GM12872 (cell line): ENCODE data around the gene HIRIP3.

Source experiments
- TF ChIP-seq, protein P1 (sequence below): IDR thresholded peaks from 3 replicates; pipeline ENCODE4 v1.5.1; 2011; ENCODE audit warnings: low read depth, mild to moderate bottlenecking, low read length, moderate library complexity; ENCODE audit not compliant: insufficient read depth

Gene HIRIP3

DNA sequence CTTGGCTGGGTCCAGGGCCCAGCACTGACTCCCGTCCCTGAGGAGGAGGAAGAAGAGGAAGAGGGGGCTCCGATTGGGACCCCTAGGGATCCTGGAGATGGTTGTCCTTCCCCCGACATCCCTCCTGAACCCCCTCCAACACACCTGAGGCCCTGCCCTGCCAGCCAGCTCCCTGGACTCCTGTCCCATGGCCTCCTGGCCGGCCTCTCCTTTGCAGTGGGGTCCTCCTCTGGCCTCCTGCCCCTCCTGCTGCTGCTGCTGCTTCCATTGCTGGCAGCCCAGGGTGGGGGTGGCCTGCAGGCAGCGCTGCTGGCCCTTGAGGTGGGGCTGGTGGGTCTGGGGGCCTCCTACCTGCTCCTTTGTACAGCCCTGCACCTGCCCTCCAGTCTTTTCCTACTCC, 8.5 kb downstream of the HIRIP3 start:
- TF ChIP-seq, protein P1, sequence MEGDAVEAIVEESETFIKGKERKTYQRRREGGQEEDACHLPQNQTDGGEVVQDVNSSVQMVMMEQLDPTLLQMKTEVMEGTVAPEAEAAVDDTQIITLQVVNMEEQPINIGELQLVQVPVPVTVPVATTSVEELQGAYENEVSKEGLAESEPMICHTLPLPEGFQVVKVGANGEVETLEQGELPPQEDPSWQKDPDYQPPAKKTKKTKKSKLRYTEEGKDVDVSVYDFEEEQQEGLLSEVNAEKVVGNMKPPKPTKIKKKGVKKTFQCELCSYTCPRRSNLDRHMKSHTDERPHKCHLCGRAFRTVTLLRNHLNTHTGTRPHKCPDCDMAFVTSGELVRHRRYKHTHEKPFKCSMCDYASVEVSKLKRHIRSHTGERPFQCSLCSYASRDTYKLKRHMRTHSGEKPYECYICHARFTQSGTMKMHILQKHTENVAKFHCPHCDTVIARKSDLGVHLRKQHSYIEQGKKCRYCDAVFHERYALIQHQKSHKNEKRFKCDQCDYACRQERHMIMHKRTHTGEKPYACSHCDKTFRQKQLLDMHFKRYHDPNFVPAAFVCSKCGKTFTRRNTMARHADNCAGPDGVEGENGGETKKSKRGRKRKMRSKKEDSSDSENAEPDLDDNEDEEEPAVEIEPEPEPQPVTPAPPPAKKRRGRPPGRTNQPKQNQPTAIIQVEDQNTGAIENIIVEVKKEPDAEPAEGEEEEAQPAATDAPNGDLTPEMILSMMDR, result no peak

DNA sequence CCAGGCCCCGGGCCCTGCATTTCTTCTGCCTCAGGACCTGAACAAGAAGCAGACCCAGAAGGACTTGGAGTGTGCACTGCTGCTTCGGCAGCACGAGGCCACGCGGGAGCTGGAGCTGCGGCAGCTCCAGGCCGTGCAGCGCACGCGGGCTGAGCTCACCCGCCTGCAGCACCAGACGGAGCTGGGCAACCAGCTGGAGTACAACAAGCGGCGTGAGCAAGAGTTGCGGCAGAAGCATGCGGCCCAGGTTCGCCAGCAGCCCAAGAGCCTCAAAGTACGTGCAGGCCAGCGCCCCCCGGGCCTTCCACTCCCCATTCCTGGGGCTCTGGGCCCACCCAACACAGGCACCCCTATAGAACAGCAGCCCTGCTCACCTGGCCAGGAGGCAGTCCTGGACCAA, 9.2 kb downstream of the HIRIP3 start:
- TF ChIP-seq, protein P1, result no peak

DNA sequence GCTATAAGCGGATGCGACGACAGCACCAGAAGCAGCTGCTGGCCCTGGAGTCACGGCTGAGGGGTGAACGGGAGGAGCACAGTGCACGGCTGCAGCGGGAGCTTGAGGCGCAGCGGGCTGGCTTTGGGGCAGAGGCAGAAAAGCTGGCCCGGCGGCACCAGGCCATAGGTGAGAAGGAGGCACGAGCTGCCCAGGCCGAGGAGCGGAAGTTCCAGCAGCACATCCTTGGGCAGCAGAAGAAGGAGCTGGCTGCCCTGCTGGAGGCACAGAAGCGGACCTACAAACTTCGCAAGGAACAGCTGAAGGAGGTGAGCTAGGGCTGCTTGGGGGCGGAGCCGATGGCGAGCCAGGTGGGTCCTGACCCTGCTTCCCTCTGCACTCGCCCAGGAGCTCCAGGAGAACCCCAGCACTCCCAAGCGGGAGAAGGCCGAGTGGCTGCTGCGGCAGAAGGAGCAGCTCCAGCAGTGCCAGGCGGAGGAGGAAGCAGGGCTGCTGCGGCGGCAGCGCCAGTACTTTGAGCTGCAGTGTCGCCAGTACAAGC, 10.1 kb downstream of the HIRIP3 start:
- TF ChIP-seq, protein P1, result no peak

DNA sequence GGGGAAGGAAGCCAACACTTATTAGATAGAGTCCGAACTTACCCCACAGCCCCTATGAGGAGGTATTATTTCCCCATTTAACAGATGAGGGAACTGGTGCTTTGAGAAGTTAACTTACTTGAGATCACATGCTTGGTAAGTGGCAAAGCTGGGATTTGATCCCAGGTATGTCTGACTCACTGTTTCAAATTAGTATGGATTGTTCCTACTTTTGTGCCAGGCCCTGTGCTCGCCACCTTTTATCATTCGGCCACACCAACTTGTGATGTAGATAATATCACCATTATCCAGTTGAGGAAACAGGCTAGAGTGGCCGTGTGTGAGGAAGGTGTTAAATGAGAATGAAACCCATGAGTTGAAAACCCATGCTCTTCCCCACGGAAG, 10.7 kb downstream of the HIRIP3 start:
- TF ChIP-seq, protein P1, result no peak

DNA sequence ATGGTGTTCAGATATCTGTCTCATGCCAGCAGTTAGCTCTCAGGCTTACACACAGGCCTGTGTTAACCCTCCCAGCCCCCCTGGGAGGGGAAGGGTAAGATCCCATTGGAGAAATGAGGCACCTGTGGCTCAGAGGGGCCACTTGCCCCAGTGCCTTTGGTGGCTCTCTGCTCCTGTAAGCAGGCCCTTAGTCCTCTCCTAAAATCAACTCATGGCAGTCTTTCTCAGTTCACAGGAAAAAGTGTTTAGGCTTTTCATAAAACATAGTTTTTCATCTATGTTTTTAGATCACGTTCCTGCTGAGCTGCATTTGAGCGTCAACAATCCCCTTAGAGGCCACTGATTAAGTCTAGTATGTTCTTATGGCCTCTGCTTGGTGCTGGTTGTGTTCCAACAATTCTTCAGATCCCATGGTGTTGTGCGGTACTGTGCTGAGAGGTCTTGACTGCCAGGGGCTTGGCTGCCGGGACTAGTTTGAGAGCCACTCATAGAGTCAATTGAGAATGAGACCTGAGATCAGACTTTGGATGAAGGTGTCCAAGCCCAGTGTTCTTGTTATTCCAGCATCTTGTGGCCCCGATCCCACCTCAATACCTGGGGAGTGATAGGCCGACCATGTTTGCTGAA, 11.2 kb downstream of the HIRIP3 start:
- TF ChIP-seq, protein P1, result no peak

DNA sequence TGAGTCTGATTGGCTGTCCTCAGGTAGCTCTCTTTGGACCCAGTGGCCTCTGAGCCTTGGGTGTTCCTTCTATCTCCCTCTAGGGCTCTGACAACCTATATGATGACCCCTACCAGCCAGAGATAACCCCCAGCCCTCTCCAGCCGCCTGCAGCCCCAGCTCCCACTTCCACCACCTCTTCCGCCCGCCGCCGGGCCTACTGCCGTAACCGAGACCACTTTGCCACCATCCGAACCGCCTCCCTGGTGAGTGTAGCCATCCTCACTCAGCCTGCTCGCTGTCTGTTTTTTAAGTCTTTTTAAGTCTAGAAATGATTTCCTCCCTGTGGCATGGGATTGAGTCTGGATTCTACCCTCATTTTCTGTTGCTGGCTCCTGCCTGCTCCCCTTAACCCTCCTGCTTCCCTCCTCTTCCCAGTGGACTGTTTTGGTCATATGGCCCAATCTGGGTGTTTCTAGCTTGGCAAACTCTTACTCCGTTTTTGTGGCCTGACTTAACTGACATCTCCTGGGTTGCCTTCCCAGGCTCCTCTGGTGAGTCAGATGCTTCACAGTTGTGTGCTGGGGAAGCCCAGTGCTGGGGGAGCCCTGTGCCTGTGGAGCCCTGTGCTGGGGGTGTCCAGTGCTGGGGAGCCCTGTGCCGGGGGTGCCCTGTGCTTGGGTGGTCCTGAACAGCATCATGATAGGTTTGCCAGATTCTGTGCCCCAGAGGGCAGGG, 11.8 kb downstream of the HIRIP3 start:
- TF ChIP-seq, protein P1, result no peak

DNA sequence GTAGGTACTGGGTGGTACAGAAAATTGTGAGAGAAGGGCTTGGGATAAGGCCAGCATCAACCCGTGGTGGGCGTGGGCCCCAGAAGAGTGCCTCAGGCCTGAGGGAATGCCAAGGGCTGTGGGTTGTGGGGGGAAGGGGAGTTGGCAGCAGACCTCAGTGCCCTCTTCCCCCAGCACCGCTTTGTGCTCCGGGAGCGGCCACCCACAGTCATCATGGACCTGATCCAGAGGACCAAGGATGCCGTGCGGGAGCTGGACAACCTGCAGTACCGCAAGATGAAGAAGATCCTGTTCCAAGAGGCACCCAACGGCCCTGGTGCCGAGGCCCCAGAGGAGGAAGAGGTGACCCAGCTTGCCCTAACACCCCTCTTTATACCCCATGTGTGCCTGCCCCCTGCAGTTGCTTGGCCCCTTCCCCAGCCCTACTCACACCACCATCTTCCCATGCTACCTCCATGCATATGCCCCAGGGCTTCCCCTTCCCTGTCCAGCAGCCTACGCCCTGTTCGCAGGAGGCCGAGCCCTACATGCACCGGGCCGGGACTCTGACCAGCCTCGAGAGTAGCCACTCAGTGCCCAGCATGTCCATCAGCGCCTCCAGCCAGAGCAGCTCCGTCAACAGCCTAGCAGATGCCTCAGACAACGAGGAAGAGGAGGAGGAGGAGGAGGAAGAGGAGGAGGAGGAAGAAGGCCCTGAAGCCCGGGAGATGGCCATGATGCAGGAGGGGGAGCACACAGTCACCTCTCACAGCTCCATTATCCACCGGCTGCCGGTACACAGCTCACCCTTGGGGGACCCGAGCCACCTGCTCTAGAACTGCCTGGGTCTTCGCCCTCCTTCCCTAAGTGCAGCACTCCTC, 12.6 kb downstream of the HIRIP3 start:
- TF ChIP-seq, protein P1, result no peak
